ENCODE results near the gene BAK1.

Gene BAK1

GRCh38 chr6:33579828-33580714, at the start of gene BAK1:
TSS of gene BAK1 (minus strand) at chr6:33580276. CDS start at chr6:33577604, 2,672 bp downstream.
- DNase-seq: peak; percentile 91

- DNase-seq: peak; percentile 75
Observed at GRCh38 chr6:33628401-33628964, 48.4 kb upstream of the BAK1 start.

- DNase-seq: no peak
Observed at GRCh38 chr6:33627876-33628275, 47.8 kb upstream of the BAK1 start.

GRCh38 chr6:33624856-33625255, 44.8 kb upstream of the BAK1 start:
- no peak for DNase-seq

- peak; percentile 64 for DNase-seq
Observed at GRCh38 chr6:33623895-33624381, 43.9 kb upstream of the BAK1 start.

- no peak for DNase-seq
Observed at GRCh38 chr6:33622456-33623431, 42.7 kb upstream of the BAK1 start.

- DNase-seq: peak; percentile 46
Observed at GRCh38 chr6:33621711-33622388, 41.8 kb upstream of the BAK1 start.

GRCh38 chr6:33620856-33621710, 41.0 kb upstream of the BAK1 start, which contains the start of gene ITPR3:
TSS of gene ITPR3 (plus strand) at chr6:33621322. CDS start at chr6:33621603, 281 bp downstream.
- DNase-seq: peak; percentile 42

GRCh38 chr6:33620158-33620855, 40.2 kb upstream of the BAK1 start:
- no peak for DNase-seq

GRCh38 chr6:33619166-33619840, 39.2 kb upstream of the BAK1 start:
- DNase-seq: no peak

GRCh38 chr6:33616913-33617312, 36.8 kb upstream of the BAK1 start:
- no peak for DNase-seq

GRCh38 chr6:33616113-33616512, 36.0 kb upstream of the BAK1 start:
- no peak for DNase-seq

- no peak for DNase-seq
Observed at GRCh38 chr6:33613795-33614168, 33.7 kb upstream of the BAK1 start.

- DNase-seq: no peak
Observed at GRCh38 chr6:33613146-33613794, 33.2 kb upstream of the BAK1 start.

GRCh38 chr6:33610779-33611732, 31.0 kb upstream of the BAK1 start:
- no peak for DNase-seq

- no peak for DNase-seq
Observed at GRCh38 chr6:33610067-33610466, 30.0 kb upstream of the BAK1 start.

GRCh38 chr6:33609528-33609927, 29.5 kb upstream of the BAK1 start:
- DNase-seq: no peak

- DNase-seq: no peak
Observed at GRCh38 chr6:33609019-33609418, 28.9 kb upstream of the BAK1 start.
